HL-60 (cell line): Measurements from ENCODE around the gene CCDC51.

Source experiments
- DNase-seq, 2 experiments: peaks; one replicate each; pipeline ENCODE4 v3.0.0-alpha.2; 2010 to 2020; ENCODE audit warnings: low read depth in 1 of 2, low spot score in 1 of 2
- H3K27ac ChIP-seq: fragments of 250-450 bp; sonication (Bioruptor Pico); replicated peaks from 2 replicates; pipeline ENCODE4 v1.5.1; 2020; ENCODE audit warnings: mild to moderate bottlenecking, moderate library complexity
- H3K27me3 ChIP-seq: fragments of 250-450 bp; sonication (Bioruptor Pico); 2 replicates; pipeline ENCODE4 v1.5.1; 2021; ENCODE audit warnings: mild to moderate bottlenecking, moderate library complexity; ENCODE audit not compliant: insufficient read depth, poor library complexity, severe bottlenecking
- H3K4me3 ChIP-seq: replicated peaks from 2 replicates; pipeline ENCODE4 v1.5.1; 2011; ENCODE audit warnings: mild to moderate bottlenecking, control low read depth, low read length; ENCODE audit not compliant: insufficient read depth
- GABPA ChIP-seq: IDR thresholded peaks from 2 replicates; pipeline ENCODE4 v1.6.1; 2012; ENCODE audit warnings: low read depth
- POLR2AphosphoS5 ChIP-seq: IDR thresholded peaks from 2 replicates; pipeline ENCODE4 v1.6.1; 2012; ENCODE audit warnings: low read depth
- SPI1 ChIP-seq: IDR thresholded peaks from 2 replicates; pipeline ENCODE4 v1.6.1; 2012; ENCODE audit warnings: low read depth, mild to moderate bottlenecking, borderline replicate concordance
- TF ChIP-seq, protein P1 (sequence below): IDR thresholded peaks from 2 replicates; pipeline ENCODE4 v1.6.1; 2012; ENCODE audit warnings: low read depth; ENCODE audit not compliant: insufficient replicate concordance
- TF ChIP-seq, protein P2 (sequence below): IDR thresholded peaks from one replicate; pipeline ENCODE4 v1.5.1; 2011; ENCODE audit warnings: low read length, control low read depth, inconsistent platforms; ENCODE audit not compliant: insufficient read depth

The CCDC51 gene

DNA sequence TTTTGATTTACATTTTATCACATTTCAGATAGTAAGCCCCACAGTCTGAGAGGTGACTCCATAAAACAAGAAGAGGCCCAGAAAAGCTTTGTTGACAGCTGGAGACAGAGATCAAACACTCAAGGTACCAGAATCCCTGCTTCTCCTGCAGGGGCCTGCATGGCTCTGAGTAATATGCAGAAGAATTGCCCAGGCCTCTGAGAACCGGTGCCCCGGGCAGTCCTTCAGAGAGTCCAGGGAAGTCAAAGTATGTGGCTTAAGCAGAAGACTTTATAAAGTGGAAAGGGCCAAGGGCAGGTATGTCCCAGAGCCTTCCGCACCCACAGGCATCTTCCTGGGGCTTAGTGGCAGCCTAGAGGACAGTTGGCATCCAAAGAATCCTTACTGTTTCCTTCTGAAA lies 19.4 kb upstream of the CCDC51 start:
- DNase-seq: no peak
- no peaks in the 10 kb centered on the region for H3K27me3 ChIP-seq
- TF ChIP-seq, protein P1, sequence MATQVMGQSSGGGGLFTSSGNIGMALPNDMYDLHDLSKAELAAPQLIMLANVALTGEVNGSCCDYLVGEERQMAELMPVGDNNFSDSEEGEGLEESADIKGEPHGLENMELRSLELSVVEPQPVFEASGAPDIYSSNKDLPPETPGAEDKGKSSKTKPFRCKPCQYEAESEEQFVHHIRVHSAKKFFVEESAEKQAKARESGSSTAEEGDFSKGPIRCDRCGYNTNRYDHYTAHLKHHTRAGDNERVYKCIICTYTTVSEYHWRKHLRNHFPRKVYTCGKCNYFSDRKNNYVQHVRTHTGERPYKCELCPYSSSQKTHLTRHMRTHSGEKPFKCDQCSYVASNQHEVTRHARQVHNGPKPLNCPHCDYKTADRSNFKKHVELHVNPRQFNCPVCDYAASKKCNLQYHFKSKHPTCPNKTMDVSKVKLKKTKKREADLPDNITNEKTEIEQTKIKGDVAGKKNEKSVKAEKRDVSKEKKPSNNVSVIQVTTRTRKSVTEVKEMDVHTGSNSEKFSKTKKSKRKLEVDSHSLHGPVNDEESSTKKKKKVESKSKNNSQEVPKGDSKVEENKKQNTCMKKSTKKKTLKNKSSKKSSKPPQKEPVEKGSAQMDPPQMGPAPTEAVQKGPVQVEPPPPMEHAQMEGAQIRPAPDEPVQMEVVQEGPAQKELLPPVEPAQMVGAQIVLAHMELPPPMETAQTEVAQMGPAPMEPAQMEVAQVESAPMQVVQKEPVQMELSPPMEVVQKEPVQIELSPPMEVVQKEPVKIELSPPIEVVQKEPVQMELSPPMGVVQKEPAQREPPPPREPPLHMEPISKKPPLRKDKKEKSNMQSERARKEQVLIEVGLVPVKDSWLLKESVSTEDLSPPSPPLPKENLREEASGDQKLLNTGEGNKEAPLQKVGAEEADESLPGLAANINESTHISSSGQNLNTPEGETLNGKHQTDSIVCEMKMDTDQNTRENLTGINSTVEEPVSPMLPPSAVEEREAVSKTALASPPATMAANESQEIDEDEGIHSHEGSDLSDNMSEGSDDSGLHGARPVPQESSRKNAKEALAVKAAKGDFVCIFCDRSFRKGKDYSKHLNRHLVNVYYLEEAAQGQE: no peak
- TF ChIP-seq, protein P2, sequence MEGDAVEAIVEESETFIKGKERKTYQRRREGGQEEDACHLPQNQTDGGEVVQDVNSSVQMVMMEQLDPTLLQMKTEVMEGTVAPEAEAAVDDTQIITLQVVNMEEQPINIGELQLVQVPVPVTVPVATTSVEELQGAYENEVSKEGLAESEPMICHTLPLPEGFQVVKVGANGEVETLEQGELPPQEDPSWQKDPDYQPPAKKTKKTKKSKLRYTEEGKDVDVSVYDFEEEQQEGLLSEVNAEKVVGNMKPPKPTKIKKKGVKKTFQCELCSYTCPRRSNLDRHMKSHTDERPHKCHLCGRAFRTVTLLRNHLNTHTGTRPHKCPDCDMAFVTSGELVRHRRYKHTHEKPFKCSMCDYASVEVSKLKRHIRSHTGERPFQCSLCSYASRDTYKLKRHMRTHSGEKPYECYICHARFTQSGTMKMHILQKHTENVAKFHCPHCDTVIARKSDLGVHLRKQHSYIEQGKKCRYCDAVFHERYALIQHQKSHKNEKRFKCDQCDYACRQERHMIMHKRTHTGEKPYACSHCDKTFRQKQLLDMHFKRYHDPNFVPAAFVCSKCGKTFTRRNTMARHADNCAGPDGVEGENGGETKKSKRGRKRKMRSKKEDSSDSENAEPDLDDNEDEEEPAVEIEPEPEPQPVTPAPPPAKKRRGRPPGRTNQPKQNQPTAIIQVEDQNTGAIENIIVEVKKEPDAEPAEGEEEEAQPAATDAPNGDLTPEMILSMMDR: no peak
- TF ChIP-seq SPI1 (no peak), GABPA (no peak), POLR2AphosphoS5 (no peak)
- H3K27ac ChIP-seq: no peak overlapping the region
- H3K4me3 ChIP-seq: no peak overlapping the region

DNA sequence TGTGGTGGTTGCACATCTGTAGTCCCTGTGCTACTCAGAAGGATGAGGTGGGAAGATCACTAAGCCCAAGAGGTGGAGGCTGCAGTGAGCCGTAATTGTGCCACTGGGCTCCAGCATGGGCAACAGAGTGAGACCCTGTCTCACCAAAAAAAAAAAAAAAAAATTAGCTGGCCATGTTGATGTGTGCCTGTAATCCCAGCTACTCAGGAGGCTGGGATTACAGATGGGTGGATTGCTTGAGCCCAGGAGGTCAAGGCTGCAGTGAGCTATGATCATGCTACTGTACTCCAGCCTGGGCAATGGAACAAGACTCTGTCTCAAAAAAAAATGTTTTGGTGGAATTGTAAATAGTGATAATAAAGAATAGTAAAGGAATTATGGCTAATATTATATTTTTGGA lies 16.5 kb upstream of the CCDC51 start:
- Histone ChIP-seq H3K4me3 (no peak overlapping the region), H3K27me3 (no peaks in the 10 kb centered on the region), H3K27ac (no peak overlapping the region)
- DNase-seq: no peak
- TF ChIP-seq POLR2AphosphoS5: no peak
- TF ChIP-seq, protein P1: no peak
- TF ChIP-seq, protein P2: no peak
- TF ChIP-seq SPI1: no peak
- TF ChIP-seq GABPA: no peak

DNA sequence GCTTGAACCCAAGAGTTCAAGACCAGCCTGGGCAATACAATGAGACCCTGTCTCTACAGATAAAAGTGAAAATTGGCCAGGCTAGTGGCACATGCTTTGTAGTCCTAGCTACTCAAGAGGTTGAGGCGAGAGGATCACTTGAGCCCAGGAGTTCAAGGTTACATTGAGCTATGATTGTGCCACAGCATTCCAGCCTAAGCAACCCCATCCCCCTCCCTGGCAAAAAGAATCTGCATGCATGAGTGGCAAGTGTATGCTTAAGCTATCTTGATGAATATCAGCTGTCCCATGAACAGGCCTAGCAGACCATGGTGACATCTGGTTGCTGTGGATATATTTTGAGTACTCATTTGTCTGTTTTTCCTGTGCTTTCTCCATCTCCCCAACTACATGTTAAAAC lies 11.4 kb upstream of the CCDC51 start:
- TF ChIP-seq, protein P1: no peak
- TF ChIP-seq SPI1 (no peak), POLR2AphosphoS5 (no peak), GABPA (no peak)
- TF ChIP-seq, protein P2: no peak
- DNase-seq: no peak
- Histone ChIP-seq H3K27ac (no peak overlapping the region), H3K4me3 (no peak overlapping the region), H3K27me3 (no peaks in the 10 kb centered on the region)
